Subcutaneous adipose tissue (tissue), 4 donors: ENCODE data around the gene ABCD1. TPM values are rescaled to one million over a fixed set of nuclear protein-coding genes. Genes with fewer than 3 reads are reported as not detected.

Experiments used
- total RNA-seq, 4 donors: library from RNA; depleted of rRNA; stranded (reverse); fragments of >200 nt; gene quantifications; one replicate each; pipeline ENCODE4 v1.1.0, GENCODE V29; 2016
- TF ChIP-seq, protein P1 (sequence below): fragments of 450-650 bp; IDR thresholded peaks from one replicate; pipeline ENCODE4 v1.5.1; 2016; ENCODE audit warnings: low read depth, mild to moderate bottlenecking, control low read depth, antibody characterized with exemption, moderate library complexity

The ABCD1 gene
- total RNA-seq, 4 donors from 2014 or later = 12.4 to 83.8 (median 28.1) TPM

GRCh38 chrX:153781428-153782047, 56.9 kb downstream of the ABCD1 start:
- TF ChIP-seq, protein P1, sequence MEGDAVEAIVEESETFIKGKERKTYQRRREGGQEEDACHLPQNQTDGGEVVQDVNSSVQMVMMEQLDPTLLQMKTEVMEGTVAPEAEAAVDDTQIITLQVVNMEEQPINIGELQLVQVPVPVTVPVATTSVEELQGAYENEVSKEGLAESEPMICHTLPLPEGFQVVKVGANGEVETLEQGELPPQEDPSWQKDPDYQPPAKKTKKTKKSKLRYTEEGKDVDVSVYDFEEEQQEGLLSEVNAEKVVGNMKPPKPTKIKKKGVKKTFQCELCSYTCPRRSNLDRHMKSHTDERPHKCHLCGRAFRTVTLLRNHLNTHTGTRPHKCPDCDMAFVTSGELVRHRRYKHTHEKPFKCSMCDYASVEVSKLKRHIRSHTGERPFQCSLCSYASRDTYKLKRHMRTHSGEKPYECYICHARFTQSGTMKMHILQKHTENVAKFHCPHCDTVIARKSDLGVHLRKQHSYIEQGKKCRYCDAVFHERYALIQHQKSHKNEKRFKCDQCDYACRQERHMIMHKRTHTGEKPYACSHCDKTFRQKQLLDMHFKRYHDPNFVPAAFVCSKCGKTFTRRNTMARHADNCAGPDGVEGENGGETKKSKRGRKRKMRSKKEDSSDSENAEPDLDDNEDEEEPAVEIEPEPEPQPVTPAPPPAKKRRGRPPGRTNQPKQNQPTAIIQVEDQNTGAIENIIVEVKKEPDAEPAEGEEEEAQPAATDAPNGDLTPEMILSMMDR = no peak

GRCh38 chrX:153782313-153782712, 57.7 kb downstream of the ABCD1 start:
- TF ChIP-seq, protein P1 = no peak

- TF ChIP-seq, protein P1 = no peak
These were observed 58.2 kb downstream of the ABCD1 start for GRCh38 chrX:153782871-153783270.

DNA sequence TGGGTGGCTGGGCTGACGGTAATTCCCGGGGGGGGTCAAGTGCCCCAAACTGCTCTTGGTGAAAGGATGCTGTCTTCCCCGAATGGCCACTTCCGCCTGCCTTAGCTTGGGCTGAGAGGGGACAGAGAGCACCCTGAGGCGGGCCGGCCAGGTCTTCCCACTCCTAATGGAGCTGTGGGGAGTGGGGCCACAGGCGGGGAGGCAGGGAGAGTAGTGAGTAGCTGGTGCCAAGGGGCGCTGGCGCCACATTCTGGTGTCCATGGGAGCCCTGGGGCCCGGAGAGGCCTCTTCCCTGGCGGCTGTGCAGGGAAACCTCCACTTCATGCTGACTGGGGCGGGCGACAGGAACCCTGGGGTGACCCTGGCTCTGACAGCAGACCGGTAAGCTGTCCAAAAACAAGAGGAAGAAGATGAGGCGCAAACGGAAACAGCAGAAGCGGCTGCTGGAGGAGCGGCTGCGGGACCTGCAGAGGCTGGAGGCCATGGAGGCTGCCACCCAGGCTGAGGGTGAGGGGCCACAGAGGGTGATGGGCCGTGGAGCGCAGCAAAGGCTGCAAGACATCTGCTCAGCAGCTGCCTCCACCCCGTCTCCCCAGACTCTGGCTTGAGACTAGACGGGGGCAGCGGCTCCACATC, 58.8 kb downstream of the ABCD1 start:
- TF ChIP-seq, protein P1 = no peak

DNA sequence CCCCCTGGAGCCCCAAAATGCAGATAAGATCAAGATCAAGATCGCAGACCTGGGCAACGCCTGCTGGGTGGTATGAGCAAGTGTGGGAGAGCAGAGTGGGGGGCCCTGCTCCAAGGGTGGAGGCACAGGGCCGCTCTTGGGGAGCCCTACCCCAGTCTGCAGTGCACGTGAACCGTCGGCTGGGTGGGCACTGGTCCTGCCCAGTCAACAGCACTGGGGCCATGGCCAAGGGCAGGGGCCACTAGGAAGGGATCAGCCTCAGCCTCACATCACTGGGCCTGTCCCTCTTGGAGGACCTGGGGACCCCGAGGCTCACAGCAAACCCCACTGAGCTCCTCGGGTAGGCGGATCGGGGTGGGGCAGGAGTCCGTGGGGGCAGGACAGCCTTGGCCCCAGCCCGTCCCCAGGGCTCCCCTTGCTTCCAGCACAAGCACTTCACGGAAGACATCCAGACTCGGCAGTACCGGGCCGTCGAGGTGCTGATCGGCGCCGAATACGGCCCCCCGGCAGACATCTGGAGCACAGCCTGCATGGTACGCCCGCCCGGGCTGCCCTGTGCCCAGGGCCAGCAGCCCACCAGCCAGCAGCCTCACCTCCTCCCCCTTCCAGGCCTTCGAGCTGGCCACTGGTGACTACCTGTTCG, 59.8 kb downstream of the ABCD1 start:
- TF ChIP-seq, protein P1 = no peak

- TF ChIP-seq, protein P1 = no peak
These were observed 62.0 kb downstream of the ABCD1 start for GRCh38 chrX:153786669-153787068.

DNA sequence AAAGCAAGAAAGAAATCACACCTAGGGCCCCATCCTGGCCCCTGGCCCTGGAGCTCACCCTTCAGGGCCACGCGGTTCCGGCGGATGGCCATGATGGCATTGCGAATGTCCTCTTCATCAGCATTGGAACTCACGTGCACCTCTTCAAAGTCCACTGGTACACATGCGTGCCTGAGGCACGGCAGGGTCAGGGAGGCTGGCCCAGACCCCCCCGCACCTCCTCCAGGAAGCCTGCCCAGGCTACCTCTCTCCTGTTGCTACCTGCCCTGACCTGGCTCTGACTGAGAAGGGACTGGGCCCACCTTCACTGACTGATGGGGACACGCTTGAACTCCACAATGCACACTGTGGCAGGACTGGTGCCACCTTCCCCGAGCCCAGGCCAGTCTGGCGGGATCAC, 65.0 kb downstream of the ABCD1 start:
- TF ChIP-seq, protein P1 = no peak
